ENCODE measurements around the gene CELSR1.

The CELSR1 gene

GRCh38 chr22:46557736-46558480 lies 20.5 kb upstream of the CELSR1 start:
- no peak for DNase-seq (ENCODE audit: low read depth in 2 of 2)

GRCh38 chr22:46556775-46557174 lies 19.4 kb upstream of the CELSR1 start:
- DNase-seq (ENCODE audit: low read depth in 2 of 2), result no peak

DNA sequence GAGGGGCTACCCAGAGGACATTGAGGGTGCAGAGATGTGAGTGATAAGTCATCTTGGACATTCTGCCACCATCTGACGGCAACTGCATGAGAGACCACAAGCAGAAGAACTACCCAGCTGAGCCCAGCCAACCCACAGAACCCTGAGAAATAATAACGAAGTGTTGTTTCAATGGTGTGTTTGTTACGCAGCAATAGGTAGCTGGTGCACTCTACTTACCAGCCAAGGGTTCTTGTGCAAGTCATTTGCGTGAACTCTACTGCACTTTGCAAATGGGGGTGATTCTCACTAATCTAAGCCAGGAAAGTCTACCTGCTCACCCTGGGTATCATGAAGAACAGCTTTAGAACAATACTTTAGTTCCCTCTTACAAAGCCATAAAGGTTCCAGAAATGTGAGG lies 15.8 kb upstream of the CELSR1 start:
- DNase-seq (ENCODE audit: low read depth in 2 of 2), result no peak

DNA sequence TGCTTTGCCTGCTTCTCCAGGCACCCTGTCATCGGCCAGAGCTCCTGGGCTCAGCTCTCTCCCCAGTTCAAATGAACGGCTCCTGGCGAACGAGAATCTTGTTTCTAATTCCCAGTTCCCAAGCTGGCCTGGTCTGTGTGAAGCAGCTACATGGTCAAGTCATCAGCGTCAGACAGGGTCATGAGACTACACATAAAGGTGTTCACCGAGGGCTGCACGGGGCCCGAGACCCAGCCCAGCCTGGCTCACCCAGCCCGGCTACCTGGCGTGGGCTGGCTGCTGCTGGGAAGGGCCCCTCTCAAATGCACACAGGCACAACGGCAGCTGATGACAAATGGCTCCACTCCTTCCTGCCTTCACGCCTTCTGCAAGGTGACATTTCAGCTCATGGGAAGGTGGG lies 14.6 kb upstream of the CELSR1 start:
- DNase-seq (ENCODE audit: low read depth in 2 of 2), result no peak

DNA sequence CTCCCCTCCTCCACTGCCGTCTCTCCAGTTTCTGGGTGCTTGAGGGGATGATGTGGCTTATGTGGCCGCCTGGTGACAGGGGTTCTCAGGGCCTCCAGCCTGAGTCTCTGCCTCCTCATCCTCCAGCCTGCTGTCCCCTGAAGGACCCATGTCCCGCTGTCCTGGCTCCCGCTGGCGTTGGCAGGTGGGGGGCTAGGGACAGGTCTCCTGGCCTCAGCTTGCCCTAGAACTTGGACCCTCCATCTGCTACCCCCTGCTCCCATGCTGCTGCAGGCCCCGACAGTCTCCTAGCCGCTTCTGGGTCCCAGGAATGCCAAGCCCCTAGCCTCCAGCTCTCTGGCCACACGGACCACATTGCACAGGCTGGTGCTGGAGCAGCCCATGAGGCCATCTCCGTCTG lies 13.9 kb upstream of the CELSR1 start:
- DNase-seq (ENCODE audit: low read depth in 2 of 2), result no peak

DNA sequence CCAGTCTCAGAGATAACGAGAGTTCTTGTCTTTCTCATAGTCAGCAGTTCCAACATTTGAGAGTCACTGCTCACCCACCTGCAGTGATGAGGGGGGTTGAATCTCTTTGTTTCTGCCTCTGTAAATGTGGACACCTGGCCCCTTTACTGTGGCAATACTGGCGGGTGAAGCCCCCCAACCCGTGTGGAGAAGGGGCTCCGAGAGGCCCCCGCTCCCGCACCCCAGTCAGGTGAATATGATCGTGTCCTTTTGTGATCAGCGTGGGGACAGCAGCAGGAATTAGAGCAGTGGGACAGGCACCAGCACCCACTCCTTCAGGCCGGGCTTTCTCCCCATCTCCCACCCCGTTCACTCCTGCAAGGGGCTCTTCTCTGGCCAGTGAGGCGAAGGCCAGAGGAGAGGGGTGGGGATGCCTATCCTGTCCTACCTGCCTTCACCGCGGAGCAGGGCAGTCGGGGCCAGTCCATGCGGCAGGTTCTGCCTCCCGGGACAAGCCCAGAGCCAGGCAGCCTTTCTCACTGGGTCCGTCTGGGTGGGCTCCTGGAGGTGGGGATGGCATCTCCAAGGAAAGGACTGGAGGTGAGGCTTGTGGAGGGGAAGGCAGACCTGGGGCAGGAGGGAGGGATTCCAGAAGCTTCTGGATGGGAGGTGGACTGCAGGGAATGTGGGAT lies 12.7 kb upstream of the CELSR1 start:
- DNase-seq (ENCODE audit: low read depth in 2 of 2), result no peak

DNA sequence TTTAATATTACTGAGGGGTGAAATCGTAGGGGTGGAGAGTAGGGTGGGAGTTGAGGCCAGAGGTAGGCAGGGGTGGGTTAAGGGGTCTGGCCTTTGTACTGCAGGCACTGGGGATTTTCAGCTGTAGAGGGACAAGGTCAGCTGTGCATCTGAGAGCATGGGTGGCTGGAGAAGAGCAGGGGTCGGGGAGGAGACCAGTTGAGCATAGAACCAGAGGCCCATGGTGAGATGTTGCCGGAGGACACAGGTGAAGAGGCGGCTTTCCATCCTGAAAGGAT lies 12.1 kb upstream of the CELSR1 start:
- DNase-seq (ENCODE audit: low read depth in 2 of 2), result no peak

DNA sequence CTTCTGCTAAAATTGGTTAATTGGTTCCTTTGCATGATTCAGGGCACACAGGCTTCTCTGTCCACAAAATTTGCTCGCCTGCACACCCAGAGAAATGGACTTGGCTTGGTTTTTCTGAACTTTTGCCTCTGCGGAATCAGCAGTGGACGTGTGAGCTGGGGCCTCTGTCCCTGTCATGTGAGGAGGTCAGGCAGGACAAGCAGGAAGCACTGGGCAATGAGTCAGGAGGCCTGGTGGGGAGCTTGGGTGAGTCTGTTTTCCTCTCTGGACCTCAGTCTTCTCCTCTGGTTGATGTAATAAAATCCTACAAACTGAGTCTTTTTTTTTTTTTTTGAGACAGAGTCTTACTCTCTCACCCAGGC lies 10.4 kb upstream of the CELSR1 start:
- DNase-seq (ENCODE audit: low read depth in 2 of 2), result no peak

- DNase-seq (ENCODE audit: low read depth in 2 of 2), result no peak
Measured at GRCh38 chr22:46547179-46547882, 9.9 kb upstream of the CELSR1 start.

GRCh38 chr22:46546466-46547178 lies 9.2 kb upstream of the CELSR1 start:
- no peak for DNase-seq (ENCODE audit: low read depth in 2 of 2)

- DNase-seq (ENCODE audit: low read depth in 2 of 2), result no peak
Measured at GRCh38 chr22:46545086-46545792, 7.8 kb upstream of the CELSR1 start.

DNA sequence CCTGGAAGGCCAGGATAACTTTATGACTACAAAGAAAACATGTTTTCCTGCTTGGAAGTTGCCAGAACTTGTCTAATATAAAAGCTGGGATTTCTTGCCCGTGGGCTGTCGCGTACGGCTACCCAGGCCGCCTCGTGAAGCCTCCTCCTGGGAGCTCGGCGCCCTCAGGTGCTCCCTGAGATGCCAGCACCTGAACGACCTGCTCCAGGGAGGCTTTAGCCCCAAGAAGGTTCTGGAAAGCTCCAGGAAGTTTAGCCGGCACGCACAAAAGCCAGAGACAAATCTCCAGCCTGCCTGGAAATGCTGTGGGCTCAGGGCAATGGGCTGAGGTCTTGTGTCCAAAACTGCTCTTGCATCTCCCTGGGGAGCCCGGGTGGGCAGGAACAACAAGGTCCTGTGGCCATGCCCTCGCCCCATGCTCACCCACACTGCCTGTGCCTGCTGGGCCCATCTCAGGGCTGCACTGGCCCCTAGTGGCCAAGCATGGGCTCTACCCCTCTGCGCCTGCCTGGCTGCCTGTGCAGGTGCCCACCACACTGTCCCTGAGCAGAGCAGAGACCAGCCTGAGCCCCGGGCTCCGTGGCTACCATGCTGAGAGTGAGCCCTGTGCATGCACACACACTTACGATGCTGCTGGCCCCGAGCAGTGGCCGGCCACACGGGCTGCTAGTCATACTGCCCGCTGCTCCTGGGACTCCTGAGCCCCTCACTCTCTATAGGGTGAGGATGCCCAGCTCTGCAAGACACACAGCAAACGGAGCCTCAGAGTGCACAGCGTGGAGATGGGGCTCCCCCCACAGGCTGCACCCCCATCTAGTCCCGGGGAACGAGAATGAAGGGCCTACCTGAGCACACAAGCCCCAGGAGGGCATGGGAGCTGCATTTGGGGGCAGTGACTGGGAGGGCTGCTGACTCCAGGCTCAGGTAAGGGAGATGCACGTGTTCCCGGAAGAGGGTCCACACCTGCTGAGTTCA lies 4.9 kb upstream of the CELSR1 start:
- peak; percentile 54 to 65 for DNase-seq (ENCODE audit: low read depth in 2 of 2)

DNA sequence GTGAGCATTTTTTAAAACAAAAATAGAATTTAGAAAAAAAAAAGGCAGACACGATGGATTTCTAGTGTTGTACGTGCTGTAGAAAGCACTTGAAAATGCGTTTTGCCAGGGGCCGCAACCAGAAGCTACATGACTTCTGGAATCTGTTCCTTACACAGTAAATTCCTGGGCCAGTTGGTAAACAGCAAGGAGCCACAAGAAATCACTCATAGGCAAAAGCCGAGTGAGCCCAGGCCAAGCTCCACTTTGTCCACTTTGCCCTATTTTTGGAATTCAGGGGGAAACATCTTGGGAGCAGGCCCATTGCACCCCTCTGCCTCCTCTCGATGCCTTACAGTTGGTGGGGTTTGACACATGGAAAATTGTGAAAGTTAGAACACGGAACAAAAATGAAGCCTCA lies 4.1 kb upstream of the CELSR1 start:
- no peak for DNase-seq (ENCODE audit: low read depth in 2 of 2)

DNA sequence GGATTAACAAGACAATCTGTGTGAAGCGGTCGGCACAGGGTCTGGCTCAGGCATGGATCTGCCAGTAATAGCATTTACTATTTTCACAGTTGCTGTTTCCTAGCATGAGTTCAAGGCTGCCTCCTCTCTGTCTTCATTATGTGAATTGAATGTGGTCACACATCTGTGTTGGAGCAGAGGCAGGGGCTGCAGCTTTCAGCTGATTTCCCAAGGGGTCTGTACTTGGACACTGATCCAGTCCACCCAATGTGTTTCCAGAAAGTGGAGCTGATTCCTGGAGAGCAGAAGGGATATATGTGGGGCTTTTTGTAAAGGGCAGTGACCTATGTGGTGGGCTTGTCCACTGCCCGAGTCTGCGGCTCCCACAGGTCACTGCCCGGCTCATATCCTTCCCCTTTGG lies 3.5 kb upstream of the CELSR1 start:
- no peak for DNase-seq (ENCODE audit: low read depth in 2 of 2)

- DNase-seq (ENCODE audit: low read depth in 2 of 2), result no peak
Measured at GRCh38 chr22:46539169-46539568, 1.7 kb upstream of the CELSR1 start.

GRCh38 chr22:46538814-46539160 lies 1.4 kb upstream of the CELSR1 start:
- peak in 1 of 2 donors; percentile 23 for DNase-seq (ENCODE audit: low read depth in 2 of 2)

- no peak for DNase-seq (ENCODE audit: low read depth in 2 of 2)
Measured at GRCh38 chr22:46537946-46538813, 760 bp upstream of the CELSR1 start.

DNA sequence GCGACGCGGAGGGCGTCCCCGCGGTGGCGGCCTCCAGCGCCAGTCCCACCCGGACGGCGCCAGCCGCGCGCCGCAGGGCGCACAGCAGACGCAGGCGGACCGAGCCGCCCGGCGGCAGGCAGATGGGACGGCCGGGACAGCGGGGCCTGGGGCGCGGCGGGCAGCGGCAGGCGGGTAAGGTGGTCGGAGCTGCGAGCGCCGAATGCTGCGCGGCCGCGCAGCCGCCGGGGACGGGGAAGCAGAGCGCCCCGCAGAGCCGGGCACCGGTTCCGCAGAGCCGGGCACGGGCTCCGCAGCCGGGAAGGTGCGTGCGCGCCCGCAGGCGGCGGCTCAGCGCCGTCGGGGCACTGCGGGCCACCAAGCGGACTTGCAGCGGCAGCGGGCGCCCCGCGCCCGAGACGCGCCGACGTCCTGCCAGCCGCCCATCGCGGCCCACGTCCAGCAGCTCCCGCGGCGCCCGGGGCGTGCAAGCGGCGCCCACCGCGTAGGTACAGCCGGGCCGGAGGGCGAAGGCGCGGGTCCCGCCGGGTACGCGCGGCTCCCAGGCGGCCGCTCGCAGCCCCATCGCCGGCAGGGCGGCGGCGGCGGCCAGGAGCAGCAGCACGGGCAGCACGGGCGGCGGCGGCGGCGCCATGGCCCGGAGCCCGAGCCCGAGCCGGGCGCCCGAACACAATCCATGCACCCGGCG lies 739 bp downstream of the CELSR1 start:
- no peak for DNase-seq (ENCODE audit: low read depth in 2 of 2)

DNA sequence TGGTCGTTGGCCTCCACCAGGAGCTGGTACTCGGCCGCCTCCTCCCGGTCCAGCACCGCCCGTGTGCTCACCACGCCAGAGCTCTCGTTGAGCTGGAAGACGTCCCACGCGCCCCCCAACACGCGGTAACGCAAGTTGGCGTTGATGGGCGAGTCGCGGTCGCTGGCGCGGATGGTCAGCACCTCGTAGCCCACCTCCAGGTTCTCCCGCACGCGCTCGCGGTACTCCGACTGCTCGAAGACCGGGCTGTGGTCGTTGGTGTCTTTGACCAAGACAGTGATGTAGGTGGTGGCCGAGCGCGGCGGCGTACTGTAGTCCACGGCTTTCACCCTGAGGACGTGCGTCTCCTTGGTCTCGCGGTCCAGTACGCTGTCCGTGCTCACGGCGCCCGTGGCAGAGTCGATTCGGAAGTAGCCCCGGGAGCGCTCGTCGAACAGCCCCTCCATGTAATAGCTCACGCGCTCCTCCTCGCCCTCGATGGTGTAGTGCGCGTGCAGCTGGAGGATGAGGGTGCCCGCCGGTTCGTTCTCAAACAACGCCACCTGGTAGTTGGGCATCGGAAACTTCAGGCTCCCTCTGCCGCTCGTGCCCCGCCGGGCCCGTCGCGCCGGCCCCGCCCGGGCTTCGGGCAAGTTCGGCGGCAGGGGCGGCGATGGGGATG lies 1.4 kb downstream of the CELSR1 start:
- no peak for DNase-seq (ENCODE audit: low read depth in 2 of 2)

Measured in activated CD4-positive, alpha-beta T cell treated with anti-CD3 and anti-CD28 coated beads for 24 hours (primary cell).